NCI-H2171 (cell line): ENCODE data around the gene TMCO6.
"Not testable (repeated sequence)": the region's sequence is repeated elsewhere in the genome, so short reads cannot be mapped to it uniquely, and the experiment has no call there.

Source experiments
- DNase-seq: peaks from one replicate; lab custom pipeline; 2025; lab: John Stamatoyannopoulos, UW

Gene TMCO6

DNA sequence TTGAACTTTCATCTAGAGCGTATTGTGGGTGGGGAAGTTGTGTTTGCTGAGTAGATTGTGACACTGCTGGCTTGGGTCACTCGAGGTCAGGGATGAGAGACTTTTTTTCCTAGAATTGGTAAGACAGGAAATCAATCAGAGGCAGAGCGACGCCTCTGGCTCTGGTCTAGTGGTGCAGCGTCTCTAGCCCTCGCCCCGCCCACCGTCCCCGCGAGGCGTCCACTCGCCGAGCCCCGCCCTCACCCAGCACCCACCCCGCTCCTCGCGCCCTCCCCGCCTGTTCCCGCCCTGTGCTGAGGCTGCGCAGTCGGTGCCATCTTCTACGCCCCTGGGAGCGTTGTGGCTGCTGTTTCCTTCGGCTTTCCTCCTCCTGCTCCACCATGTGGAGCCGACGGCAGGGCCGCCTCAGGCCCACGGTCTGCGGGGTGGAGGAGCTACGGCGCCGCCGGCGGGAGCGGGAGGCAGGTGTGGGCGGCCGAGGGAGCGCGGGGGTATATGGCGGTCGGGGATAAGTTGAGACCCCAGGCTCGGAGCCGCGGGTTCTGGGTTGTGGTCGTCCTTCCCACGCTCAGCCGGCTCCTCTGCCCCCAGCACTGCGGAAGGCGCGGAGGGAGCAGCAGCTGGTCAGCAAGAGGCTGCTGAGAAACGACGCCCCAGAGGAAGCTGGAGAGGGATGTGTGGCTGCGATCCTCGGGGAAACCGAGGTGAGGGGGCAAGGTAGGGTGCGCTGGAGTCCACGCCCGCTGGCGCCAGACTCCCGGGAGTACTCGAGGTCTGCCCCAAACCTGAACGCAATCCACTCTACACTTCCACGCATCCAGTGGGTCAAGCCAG lies at the start of gene TMCO6:
TMCO6 (plus strand) TSS at position 304 of the 834 bp plus-strand sequence; CDS start at position 381, 77 bp downstream.
- peak; percentile 82 for DNase-seq

DNA sequence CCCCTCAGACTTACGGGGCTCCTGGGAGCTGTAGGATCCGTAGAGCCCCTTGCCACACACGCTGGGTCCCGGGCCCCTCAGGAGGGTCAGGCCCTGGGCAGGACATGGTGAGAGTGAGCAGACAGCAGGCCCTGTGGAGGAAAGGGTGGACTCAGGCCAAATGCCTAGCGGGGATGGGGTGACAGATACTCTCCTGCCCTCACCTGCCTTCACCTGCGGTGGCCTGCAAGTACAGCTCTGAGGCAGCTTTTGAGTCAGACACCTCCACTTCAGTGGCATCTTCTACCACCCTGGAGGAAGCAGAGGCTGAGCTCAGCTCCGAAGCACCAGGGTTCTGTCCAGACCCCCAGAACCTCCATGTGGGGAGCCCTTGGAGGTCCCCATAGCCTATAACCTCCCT lies 48.4 kb upstream of the TMCO6 start:
- no peak for DNase-seq

DNA sequence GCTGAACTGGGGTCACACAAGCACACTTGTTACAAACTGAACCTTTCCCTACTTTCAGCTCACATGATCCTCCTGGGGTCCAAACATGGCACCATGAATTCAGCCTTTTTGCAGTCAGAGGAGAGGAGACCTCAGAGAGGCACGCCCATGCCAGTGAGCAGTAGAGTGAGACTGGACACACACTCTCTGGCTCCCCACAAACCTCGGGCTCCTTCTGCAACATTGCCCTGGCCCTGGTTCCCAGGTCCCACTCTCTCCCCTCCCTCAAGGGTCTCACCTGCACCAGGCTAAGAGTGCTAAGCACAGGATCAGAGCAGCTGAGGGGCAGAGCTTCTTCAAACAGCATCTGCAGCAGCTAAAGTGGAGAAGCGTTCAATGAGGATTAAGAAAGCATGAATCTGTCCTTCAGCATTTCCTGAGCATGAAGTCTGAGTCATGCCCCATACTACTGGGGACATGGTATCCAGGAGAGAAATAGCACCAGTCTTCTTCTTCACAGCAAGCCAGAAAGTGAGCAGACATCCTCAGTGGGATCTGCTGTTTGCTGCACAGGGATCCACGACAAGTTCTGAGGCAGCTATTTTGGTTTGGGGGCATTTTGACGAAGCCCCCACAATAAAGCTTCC lies 47.4 kb upstream of the TMCO6 start:
- DNase-seq: no peak

DNA sequence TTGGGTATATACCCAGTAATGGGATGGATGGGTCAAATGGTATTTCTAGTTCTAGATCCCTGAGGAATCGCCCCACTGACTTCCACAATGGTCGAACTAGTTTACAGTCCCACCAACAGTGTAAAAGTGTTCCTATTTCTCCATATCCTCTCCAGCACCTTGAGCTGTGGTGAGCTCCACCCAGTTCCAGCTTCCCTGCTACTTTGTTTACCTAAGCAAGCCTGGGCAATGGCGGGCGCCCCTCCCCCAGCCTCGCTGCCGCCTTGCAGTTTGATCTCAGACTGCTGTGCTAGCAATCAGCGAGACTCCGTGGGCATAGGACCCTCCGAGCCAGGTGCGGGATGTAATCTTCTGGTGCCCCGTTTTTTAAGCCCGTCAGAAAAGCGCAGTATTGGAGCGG lies 46.2 kb upstream of the TMCO6 start:
- not testable (repeated sequence) for DNase-seq

DNA sequence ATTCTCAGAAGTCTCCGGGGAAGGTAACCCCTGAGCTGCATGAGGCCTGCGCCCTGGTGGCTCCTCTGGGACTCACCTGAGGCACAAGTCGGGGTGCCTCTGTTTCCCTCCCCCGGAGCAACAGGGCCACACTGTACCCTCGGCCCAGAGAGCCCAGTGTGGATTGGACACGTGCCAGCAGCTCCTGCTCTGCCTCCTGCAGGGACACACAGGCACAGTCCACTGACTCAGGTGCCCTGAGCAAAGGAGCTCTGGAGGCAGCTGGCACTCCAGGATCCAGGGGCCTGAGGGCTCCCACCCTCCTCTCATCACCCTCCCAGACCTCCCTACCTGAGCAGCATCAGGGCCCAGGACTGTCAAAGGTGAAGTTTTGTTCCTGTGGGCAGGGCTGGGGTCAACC lies 45.1 kb upstream of the TMCO6 start:
- DNase-seq: no peak

DNA sequence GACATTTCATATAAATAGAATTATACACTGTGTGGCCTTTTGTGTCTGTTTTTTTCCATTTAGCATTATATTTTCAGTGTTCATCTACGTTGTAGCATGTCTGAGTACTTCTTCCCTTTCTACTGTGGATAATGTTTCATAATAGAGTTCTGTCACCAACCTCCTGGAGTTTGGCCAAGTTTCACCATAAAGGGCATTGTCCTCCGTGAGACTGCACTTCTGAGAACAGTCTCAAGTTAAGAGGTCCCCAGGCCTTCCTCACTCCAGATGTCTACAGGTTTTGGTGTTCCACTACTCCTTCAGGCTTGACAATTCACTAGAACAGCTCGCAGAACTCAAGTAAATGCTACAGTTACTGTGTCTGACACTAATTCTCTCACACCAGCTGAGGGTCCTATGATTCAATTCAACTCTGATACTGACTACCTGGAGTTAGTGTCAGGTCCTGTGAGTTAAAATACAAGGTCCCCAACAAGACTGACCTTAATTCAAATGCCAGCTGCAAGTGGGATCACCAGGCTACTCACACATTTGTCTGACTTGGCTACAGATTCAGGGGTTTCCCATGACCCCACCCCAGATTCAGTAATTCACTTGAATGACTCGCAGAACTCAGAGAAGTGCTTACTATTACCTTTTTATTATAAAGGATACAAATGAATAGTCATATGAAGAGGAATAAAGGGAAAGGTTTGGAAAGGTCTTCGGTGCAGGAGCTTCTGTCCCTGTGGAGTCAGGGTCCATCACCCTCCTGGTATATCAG lies 43.5 kb upstream of the TMCO6 start:
- DNase-seq: peak; percentile 8

DNA sequence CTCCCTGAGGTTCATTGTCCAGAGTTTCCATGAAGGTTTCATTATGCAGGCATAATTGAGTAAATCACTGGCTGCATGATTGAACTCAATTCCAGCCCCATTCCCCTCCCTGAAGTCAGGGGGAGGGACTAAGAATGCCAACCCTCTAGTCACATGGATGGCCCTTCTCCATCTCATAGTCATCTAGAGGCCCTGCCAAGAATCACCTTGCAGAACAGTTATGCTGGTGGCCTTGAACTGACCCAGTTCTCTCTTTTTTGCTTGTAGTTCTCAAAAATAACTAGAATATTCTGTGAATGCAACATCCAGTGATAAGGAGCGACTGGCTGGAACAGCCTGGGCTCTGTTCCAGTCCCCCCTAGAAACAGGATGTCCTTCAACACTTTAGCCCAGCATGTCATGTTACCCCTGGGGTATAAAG lies 42.9 kb upstream of the TMCO6 start:
- DNase-seq: no peak

DNA sequence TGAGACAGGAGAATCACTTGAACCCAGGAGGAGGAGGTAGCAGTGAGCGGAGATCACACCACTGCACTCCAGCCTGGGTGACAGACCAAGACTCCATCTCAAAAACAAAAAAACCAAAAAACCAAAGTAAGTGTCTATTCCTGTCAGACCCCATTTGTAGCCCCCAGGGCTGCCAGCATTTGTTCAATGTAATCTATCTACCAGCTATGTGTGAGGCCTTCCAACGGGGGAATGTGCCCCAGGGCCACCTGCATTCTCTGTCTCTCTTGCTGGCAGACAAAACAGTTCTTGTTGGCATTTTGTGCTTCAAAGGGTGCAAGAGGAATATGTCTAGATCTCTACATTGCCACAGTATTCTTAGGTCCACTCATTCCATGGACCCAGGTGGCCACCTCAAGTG lies 40.4 kb upstream of the TMCO6 start:
- DNase-seq: no peak

DNA sequence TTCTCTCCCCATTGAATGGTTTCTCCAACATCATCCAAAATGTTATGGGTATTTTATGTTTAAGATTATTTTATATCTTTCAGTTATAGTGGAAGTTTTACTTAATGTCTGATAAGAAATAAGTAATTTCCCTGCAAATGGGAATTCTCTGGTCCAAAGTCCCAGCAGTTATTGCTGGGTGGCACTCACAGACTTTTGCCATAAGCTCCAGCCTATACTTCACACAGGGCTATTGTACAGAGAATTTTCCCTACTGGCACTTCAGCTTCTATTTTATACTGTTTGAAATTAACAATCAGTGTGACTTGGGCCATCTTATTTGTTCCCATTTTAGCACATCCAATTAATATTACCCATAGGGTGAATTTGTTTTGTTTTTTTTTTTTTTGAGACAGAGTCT lies 39.2 kb upstream of the TMCO6 start:
- DNase-seq: no peak

DNA sequence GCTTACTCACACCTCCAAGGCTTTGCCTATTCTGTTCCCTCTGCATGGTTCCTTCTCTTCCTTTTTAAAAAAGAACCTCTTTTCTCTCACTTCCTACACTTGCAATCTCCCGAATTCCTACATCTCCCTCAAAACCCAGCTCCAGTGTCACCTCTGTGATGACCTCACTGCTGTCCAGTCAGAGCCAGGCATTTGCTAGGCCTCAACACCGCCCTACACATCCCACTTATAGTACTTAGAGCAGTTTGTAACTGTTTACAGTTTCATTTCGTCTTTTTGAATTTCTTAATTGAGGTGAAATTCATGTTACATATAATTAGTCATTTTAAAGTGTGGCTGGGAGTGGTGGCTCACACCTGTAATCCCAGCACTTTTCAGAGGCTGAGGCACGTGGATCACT lies 37.1 kb upstream of the TMCO6 start:
- no peak for DNase-seq

DNA sequence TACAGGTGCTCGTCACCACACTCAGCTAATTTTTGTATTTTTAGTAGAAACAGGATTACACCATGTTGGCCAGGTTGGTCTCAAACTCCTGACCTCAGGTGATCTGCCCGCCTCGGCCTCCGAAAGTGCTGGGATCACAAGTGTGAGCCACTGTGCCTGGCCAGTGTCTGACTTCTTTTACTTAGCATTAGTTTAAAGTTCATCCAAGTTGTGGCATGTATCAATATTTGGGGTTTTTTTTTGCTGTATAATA lies 35.9 kb upstream of the TMCO6 start:
- not testable (repeated sequence) for DNase-seq

DNA sequence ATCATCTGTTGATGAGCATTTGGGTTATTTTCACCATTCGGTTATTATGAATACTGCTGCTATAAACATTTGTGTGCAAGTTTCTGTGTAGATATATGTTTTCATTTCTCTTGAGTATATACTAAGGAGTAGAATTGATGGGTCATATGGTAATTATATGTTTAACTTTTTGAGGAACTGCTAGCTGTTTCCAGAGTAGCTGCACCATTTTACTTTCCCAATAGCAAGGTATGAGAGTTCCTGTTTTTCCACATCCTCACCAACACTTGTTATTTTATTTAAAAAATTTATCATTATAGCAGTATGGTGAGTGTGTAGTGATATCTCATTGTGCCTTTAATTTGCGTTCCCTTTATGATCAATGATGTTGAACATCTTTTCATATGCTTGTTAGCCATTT lies 35.5 kb upstream of the TMCO6 start:
- DNase-seq: no peak

DNA sequence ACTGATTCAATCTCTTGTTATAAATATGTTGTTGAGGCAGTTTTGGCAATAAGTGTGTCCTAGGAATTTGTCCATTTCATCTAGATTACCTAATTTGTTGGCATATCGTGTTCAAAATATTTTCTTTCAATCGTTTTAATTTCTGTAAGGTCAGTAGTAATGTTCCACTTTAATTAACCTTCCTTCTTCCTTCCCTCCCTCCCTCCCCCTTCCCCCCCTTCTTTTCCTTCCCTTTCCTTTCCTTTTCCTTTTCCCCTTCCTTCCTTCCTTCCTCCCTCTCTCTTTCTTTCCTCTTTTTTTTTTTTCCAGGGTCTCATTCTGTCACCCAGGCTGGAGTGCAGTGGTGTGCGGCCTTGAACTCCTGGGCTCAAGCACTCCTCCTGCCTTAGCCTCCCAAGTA lies 33.4 kb upstream of the TMCO6 start:
- no peak for DNase-seq

DNA sequence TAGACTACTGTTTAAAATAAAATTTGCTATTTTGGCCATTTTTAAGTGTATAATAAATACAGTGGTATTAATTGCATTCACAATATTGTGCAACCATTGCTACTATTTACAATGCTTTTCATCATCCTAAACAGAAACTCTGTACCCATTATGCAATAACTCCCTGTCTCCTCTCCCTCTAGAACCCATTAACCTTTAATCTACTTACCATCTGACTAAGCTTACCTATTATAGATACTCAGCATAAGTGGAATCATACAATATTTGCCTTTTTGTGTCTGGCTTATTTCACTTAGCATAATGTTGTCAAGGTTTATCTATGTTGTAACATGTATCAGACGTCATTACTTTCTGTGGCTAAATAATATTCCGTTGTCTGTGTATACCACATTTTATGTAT lies 32.2 kb upstream of the TMCO6 start:
- DNase-seq: no peak

DNA sequence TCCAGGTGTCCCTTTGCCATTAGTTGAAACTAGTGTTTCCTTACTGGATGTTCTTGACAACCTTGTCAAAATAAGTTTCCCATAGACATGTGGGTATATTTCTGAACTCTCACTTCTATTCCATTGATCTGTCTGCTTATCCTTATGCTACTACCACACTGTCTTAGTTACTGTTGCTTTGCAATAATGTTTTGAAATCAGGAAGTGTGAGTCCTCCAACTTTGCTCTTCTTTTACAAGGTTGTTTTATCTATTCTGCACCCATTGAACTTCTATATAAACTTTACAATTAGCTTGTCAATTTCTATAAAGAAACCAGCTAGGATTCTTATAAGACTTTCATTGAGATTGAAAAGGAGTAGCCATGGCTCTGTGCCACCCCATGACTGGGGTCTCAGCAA lies 30.5 kb upstream of the TMCO6 start:
- no peak for DNase-seq

DNA sequence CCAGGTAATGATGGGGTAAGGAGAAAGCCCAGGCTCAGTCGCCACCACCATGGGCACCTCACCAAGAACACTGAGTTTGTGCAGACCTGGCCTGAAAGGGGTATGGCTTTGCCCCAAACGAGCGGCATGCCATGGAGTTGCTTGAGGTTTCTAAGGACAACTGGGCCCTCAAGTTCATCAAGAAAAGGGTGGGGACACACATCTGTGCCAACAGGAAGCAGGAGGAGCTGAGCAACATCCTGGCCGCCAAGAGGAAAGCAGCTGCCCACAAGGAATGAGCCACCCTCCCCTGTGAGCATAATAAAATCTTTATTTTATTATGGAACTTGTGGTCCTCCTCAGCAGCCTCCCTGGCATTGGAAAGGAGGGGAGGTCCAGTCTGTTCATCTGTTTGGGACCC lies 30.1 kb upstream of the TMCO6 start:
- no peak for DNase-seq

DNA sequence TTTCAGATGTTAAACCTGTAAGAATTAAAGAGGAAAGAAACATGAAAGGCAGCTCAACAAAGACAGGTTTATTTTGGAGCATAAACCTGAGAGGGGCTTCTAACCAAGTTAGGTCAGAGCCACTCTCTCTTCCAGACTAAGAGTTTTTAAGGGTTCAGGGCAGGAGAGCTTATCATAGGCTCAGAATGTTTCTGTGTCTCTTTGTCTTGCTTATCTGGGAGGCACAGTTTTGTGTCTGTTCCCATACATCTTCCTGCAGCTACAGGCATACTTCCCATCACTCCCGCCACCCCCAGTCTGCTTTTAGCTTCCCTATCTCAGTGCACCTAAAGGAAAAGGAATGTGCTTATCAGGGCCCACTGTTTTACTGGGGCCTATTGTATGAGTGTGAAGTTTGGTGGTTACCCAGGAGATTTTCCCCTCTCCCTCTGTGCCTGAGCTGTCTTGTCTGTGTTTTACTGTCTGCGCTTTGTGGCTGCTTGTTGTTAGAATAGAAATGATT lies 28.2 kb upstream of the TMCO6 start:
- no peak for DNase-seq

DNA sequence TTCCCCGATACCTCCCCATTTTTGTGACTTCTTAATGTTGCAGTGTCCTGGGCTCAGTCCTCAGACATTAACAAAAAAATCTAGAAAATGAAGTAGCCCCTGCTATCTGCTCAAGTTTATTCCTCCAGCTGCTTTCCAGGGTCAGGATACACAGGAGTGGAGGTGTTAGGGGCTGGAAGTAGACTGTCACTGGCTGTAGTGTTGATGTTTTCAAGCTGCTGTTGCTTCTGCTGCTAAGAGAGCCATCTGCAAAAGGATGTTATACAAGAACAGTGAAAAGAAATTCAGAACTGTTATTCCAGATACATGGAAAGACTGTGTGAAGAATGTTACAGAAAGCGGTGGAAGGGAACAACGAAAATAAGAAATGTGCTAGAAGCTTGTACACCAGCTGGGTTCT lies 16.9 kb upstream of the TMCO6 start:
- no peak for DNase-seq

DNA sequence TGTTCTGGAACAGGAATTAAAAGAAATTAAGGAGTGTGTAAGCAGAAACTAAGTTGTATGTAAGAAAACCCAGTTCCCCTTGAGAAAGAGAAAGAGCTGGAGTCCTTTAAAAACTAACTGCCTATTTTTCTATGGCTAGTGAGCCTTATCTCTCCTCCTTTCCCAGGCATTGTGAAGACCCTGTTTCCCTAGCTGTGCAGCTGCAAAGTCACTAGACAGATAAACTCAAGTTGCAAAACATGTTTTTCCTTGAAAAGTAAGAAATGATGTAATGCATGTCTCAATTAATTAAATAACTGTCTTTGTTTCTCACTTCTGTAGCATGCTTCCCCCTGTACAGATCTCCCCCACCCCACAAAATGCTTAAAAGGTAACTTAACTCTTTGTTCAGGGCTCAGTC lies 16.2 kb upstream of the TMCO6 start:
- not testable (repeated sequence) for DNase-seq

DNA sequence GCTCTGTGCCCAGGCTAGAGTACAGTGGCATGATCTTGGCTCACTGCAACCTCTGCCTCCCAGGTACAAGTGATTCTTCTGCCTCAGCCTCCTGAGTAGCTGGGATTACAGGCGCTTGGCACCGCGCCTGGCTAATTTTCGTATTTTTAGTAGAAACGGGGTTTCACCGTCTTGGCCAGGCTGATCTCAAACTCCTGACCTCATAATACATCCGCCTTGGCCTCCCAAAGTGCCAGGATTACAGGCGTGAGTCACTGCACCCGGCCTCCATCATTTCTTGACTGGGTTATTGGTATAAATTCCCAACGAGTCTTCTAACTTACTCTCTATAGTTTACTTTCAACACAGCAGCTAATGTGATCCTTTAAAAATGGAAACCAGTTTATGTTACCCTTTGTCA lies 14.4 kb upstream of the TMCO6 start:
- not testable (repeated sequence) for DNase-seq

DNA sequence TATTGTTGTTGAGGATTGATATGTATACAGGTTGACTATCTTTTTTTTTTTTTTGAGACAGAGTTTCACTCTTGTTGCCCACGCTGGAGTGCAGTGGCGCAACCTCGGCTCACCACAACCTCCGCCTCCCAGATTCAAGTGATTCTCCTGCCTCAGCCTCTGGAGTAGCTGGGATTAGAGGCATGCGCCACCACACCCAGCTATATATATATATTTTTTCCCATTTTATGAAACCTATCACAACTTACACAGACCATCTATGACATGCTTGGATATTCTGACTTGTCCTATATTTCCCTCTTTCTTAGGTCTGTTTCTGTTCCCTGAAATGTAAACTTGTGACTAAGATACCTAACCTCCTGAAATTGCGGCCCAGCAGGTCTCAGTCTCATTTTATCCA lies 11.3 kb upstream of the TMCO6 start:
- DNase-seq: no peak

DNA sequence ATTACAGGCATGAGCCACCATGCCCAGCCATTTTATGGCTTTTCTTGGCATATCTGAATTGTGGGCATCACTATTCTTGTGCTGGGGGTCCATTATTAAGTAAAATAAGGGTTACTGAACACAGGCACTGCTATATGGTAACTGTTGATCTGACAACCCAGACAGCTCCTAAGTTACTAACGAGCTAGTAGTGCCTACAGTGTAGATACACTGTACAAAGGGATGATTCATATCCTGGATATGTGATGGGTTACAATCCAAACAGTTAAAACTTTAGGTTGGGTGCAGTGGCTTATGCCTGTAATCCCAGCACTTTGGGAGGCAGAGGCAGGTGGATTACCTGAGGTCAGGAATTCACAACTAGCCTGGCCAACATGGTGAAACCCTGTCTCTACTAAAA lies 10.5 kb upstream of the TMCO6 start:
- DNase-seq: no peak
